ENCODE results near the gene TBCA.

DNA sequence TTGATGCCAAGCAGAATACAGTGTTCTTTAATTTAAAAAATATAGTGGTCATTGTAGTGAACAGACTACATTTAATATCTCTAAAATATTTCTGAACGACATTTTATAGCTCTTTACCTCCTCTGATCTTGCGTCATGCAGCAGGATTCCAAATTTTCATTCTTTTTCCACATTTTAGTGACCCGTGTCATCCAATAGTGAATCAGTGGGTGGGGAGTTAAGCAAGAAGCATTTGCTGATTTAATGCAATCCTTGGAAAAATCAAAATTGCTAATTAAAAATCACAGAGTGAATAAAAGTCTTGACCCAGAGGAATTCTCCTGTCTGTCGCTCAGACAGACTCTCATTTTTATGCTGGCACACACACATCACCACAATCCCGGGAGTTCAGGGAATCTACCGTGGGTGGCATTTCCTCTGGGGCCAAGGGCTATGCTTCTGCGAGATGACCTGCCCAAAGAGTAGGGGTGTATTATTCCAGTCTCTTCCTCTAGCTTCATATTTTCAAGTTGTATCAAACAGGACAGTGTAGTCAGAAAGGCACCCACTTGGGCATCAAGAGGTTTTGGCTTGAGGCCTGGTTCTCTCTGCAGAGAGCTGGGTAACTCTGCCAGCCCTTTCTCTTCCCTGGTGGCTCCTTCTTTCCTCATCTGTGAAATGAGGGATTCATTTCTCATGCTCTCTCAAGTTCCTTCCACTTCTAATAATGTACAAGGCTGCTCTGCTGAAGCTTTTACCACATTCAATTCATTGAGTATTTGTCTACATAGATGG is 112.9 kb downstream of the TBCA start:
- TF ChIP-seq CTCF (IDR thresholded peaks at IDR 0.05) = no peak
- no peak for TF ChIP-seq POLR2A (IDR thresholded peaks at IDR 0.05)

Data from adrenal gland (tissue), 5 donors.